Raji (cell line): Measurements from ENCODE around the gene PPP2R5A.

Experiments
- POLR2A ChIP-seq: IDR thresholded peaks from 2 replicates; pipeline ENCODE4 v1.6.1; 2011; ENCODE audit warnings: low read depth, low read length, control low read depth; ENCODE audit not compliant: insufficient read depth

Gene PPP2R5A

DNA sequence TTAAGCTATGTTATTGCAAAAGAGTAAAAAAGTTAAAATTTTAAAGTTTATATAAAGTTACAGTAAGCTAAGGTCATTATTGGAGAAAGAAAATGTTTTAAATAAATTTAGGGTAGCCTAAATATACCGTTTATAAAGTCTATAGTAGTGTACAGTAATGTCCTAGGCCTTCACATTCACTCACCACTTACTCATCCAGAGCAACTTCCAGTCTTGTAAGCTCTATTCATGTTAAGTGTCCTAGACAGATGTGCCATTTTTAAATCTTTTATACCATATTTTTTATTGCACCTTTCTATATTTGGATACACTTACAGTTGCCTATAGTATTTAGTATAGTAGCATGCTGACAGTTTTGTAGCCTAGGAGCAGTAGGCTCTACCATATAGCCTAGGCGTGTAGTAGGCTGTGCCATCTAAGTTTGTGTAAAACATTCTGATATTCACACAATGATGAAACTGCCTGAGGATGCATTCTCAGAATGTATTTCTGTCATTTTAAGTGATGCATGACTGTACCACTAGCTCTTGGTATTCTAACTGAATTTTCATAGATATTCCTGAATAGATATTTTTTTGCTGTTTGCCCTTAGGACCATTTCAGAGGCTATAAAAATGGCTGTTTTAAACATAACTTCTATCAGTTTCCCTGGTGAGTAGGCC is 26.8 kb downstream of the PPP2R5A start:
- no peak for TF ChIP-seq POLR2A

GRCh38 chr1:212313616-212314015 is 28.4 kb downstream of the PPP2R5A start:
- no peak for TF ChIP-seq POLR2A

GRCh38 chr1:212315184-212315583 is 30.0 kb downstream of the PPP2R5A start:
- no peak for TF ChIP-seq POLR2A

DNA sequence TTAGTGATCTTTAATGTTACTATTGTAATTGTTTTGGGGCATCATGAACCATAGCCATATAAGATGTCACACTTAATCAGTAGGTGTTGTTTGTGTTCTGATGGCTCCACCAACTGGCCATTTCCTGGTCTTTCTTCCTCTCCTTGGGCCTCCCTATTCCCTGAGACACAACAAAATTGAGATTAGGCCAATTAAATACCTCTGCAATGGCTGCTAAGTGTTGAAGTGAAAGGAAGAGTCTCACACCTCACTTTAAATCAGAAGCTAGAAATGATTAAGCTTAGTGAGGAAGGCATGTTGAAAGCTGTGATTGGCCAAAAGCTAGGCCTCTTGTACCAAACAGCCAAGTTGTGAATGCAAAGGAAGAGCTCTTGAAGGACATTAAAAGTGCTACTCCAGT is 30.7 kb downstream of the PPP2R5A start:
- TF ChIP-seq POLR2A: no peak

GRCh38 chr1:212317916-212318315 is 32.7 kb downstream of the PPP2R5A start:
- no peak for TF ChIP-seq POLR2A

- no peak for TF ChIP-seq POLR2A
These were observed 37.9 kb downstream of the PPP2R5A start for GRCh38 chr1:212323066-212323465.

- no peak for TF ChIP-seq POLR2A
These were observed 41.3 kb downstream of the PPP2R5A start for GRCh38 chr1:212326541-212326940.

- no peak for TF ChIP-seq POLR2A
These were observed 43.0 kb downstream of the PPP2R5A start for GRCh38 chr1:212328248-212328647.

- TF ChIP-seq POLR2A: no peak
These were observed 43.9 kb downstream of the PPP2R5A start for GRCh38 chr1:212329105-212329504.

DNA sequence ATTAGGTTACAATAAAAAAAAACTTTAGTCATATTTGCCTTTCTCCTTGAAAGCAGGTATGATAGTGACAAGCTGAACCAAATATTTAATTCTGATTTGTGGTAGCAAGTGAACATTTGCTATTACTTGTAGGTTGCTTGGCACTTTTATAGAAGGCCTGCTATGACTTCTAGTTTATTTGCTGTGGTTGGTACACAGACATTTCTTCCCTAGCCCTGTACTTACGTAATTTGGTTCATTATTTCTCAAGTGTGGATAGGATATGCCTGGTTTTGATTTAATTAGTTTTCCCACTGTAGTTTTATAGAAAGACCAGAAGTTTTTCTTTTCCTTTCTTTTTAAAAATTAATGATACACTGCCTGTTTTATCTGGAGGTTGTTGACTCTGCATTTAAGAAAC is 55.9 kb downstream of the PPP2R5A start:
- no peak for TF ChIP-seq POLR2A

GRCh38 chr1:212344905-212345304 is 59.7 kb downstream of the PPP2R5A start:
- TF ChIP-seq POLR2A: no peak

DNA sequence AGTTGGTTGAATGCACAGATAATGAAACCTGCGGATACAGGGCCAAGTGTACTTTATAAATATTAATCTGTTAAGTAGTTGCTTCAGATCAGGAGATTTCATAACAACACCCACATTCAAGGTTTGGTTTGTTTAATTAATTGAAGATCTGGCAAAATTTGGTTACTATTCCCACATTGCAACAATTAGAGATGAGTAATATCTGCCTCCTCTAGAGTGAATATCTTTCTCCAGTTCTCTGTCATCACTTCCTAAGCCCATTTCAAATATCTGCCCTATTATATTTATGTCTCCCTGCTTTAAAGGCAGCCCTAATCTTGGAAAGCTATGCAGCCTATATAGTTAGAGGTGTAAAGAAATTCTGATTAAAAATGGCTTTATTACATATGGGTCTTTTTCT is 61.4 kb downstream of the PPP2R5A start:
- TF ChIP-seq POLR2A: no peak

GRCh38 chr1:212351588-212352362 is 66.6 kb downstream of the PPP2R5A start:
- no peak for TF ChIP-seq POLR2A

DNA sequence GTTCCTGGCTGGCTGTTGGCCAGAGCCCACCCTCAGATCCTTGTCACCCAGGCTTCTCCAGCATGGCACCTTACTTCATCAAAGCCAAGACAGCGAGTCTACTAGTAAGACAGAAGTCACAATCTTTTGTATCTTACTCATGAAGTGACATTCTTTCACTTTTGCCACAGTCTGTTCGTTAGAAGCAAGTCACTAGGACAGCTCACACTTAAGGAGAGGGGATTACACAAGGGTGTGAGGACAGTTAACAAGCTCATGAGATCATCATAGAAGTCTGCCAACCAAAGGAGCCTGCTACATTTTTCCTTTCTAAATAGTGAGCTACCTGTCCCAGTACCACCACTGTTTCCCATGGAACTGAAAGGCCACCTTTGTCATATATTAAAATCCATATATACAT is 68.0 kb downstream of the PPP2R5A start:
- no peak for TF ChIP-seq POLR2A

DNA sequence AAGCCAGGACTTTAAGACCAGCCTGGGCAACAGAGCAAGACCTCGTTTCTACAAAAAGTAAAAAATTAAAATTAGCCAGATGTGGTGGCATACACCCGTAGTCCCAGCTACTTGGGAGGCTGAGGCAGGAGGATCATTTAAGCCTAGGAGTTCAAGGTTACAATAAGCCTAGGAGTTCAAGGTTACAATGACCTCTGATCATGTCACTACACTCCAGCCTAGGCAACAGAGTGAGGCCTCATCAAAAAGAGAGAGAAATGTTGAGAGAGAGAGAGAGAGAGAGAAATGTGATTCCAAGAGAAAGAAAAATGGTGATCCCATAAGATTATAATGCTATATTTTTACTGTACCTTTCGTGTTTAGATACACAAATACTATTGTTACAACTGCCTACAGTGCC is 69.3 kb downstream of the PPP2R5A start:
- TF ChIP-seq POLR2A: no peak

DNA sequence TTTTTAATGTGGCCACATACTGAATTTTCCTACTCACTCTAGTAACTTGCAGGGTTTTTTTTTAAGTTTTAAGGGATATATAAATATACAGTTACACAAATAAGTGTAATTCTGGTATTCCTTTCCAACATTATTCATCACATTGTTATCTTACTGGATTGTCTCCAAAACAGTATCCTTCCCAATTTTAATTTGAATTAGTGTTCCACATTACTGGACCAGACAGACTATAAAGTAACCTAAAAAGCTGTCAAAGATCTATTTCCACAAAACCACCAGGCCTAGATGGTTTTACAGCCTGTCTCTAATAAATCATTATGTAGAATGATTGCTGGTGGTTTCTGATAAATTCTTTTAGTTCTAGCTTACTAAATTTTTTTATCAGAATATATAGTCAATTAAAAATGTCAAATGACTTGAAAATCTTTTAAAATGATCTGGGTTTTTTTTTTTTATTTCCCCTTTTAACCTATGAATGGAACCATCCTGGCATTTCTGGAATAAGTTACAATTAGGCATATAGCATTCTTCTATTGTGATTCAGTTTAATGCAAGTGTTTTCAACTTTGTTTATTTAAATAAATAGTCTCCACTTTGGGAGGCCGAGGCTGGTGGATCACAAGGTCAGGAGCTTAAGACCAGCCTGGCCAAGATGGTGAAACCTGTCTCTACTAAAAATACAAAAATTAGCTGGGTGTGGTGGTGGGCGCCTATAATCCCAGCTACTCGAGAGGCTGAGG is 70.2 kb downstream of the PPP2R5A start:
- no peak for TF ChIP-seq POLR2A
